ENCODE data around the gene RPN1. TPM values are rescaled to one million over a fixed set of nuclear protein-coding genes. Genes with fewer than 3 reads are reported as not detected.

RPN1 gene
- total RNA-seq, 1 donor from 2014 or later, result 86.3 TPM

- peak overlapping the region; percentile 67 for H3K4me3 ChIP-seq
- H3K4me1 ChIP-seq, result peaks cover 15% of the 10 kb centered on the region
- DNase-seq, result no peak
- intact Hi-C loops (cut with micrococcal nuclease), result loop anchor here (10.0 kb wide), 1 partner anchor 183 kb away; no protein-coding TSS in a partner anchor
- H3K27ac ChIP-seq (replicated peaks), result peak overlapping the region; percentile 85
- H3K9me3 ChIP-seq (replicated peaks), result no peaks in the 10 kb centered on the region
- no peak for TF ChIP-seq CTCF (IDR thresholded peaks at IDR 0.05; ENCODE audit: borderline replicate concordance)
- no peaks in the 10 kb centered on the region for H3K36me3 ChIP-seq
- no peaks in the 10 kb centered on the region for H3K27me3 ChIP-seq (ENCODE audit: low read depth)
Observed at GRCh38 chr3:128607710-128608048, 42.9 kb downstream of the RPN1 start.

GRCh38 chr3:128606094-128606493 lies 44.5 kb downstream of the RPN1 start:
- H3K27ac ChIP-seq (replicated peaks), result no peak overlapping the region
- TF ChIP-seq CTCF (IDR thresholded peaks at IDR 0.05; ENCODE audit: borderline replicate concordance), result no peak
- H3K4me1 ChIP-seq, result peaks cover 15% of the 10 kb centered on the region
- H3K27me3 ChIP-seq (ENCODE audit: low read depth), result no peaks in the 10 kb centered on the region
- H3K36me3 ChIP-seq, result no peaks in the 10 kb centered on the region
- no peak overlapping the region for H3K4me3 ChIP-seq
- no peaks in the 10 kb centered on the region for H3K9me3 ChIP-seq (replicated peaks)
- intact Hi-C loops (cut with micrococcal nuclease), result loop anchor here (10.0 kb wide), 1 partner anchor 181 kb away; no protein-coding TSS in a partner anchor
- no peak for DNase-seq

GRCh38 chr3:128605091-128606046 lies 45.2 kb downstream of the RPN1 start:
- no peaks in the 10 kb centered on the region for H3K36me3 ChIP-seq

GRCh38 chr3:128603811-128604775 lies 46.5 kb downstream of the RPN1 start:
- intact Hi-C loops (cut with micrococcal nuclease), result loop anchor here (10.0 kb wide), 1 partner anchor 179 kb away; no protein-coding TSS in a partner anchor
- H3K4me1 ChIP-seq, result peaks cover 15% of the 10 kb centered on the region
- no peak for DNase-seq
- no peaks in the 10 kb centered on the region for H3K9me3 ChIP-seq (replicated peaks)
- H3K4me3 ChIP-seq, result no peak overlapping the region
- H3K36me3 ChIP-seq, result no peaks in the 10 kb centered on the region
- no peak for TF ChIP-seq CTCF (IDR thresholded peaks at IDR 0.05; ENCODE audit: borderline replicate concordance)
- H3K27ac ChIP-seq (replicated peaks), result no peak overlapping the region
- no peaks in the 10 kb centered on the region for H3K27me3 ChIP-seq (ENCODE audit: low read depth)

More at GRCh38 chr3:128605091-128606046, 45.2 kb downstream of the RPN1 start:
- H3K4me3 ChIP-seq, result no peak overlapping the region
- no peak for TF ChIP-seq CTCF (IDR thresholded peaks at IDR 0.05; ENCODE audit: borderline replicate concordance)
- H3K27me3 ChIP-seq (ENCODE audit: low read depth), result no peaks in the 10 kb centered on the region
- intact Hi-C loops (cut with micrococcal nuclease), result loop anchor here (10.0 kb wide), 1 partner anchor 181 kb away; no protein-coding TSS in a partner anchor
- no peak for DNase-seq
- no peak overlapping the region for H3K27ac ChIP-seq (replicated peaks)
- peaks cover 15% of the 10 kb centered on the region for H3K4me1 ChIP-seq
- no peaks in the 10 kb centered on the region for H3K9me3 ChIP-seq (replicated peaks)

- no peak for TF ChIP-seq CTCF (IDR thresholded peaks at IDR 0.05; ENCODE audit: borderline replicate concordance)
Observed at GRCh38 chr3:128603313-128603712, 47.3 kb downstream of the RPN1 start.

More at GRCh38 chr3:128603313-128603712, 47.3 kb downstream of the RPN1 start:
- H3K27ac ChIP-seq (replicated peaks), result no peak overlapping the region
- no peak for DNase-seq
- H3K4me3 ChIP-seq, result no peak overlapping the region
- intact Hi-C loops (cut with micrococcal nuclease), result loop anchor here (10.0 kb wide), 1 partner anchor 179 kb away; no protein-coding TSS in a partner anchor
- H3K4me1 ChIP-seq, result peaks cover 10% of the 10 kb centered on the region
- H3K36me3 ChIP-seq, result no peaks in the 10 kb centered on the region
- H3K27me3 ChIP-seq (ENCODE audit: low read depth), result no peaks in the 10 kb centered on the region
- H3K9me3 ChIP-seq (replicated peaks), result no peaks in the 10 kb centered on the region
